Activated CD8-positive, alpha-beta memory T cell treated with anti-CD3 and anti-CD28 coated beads for 1 hour (primary cell): ENCODE results near the gene CRYGA.

Experiments used
- DNase-seq, 2 donors: peaks; one replicate each; pipeline ENCODE4 v3.0.0-alpha.2; 2020; ENCODE audit warnings: low read depth in 1 of 2; ENCODE audit errors: extremely low read depth in 1 of 2

Gene CRYGA, protein sequence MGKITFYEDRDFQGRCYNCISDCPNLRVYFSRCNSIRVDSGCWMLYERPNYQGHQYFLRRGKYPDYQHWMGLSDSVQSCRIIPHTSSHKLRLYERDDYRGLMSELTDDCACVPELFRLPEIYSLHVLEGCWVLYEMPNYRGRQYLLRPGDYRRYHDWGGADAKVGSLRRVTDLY

DNA sequence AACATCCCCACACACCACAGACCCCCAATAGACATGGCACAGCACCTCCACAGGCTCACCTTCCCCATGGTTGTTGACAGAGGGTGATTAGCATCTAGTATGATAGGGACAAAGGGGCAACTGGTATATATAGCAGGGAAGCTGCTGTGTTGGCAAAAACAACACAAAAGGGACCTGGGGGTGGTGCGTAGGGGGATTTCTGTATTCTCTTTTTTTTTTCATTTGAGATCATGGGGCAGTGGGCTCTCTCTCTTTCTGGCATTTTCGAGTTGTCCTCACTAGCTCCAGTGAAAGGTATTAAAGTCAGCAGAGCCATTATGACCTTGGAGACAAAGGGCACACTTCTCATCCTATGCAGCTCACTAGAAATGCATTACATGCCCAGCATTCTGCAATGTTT, at the start of gene CRYGA:
Gene CRYGA (minus strand): TSS at position 101 of the 400 bp plus-strand sequence. CDS start 33 bp downstream, at position 68.
- DNase-seq = no peak

DNA sequence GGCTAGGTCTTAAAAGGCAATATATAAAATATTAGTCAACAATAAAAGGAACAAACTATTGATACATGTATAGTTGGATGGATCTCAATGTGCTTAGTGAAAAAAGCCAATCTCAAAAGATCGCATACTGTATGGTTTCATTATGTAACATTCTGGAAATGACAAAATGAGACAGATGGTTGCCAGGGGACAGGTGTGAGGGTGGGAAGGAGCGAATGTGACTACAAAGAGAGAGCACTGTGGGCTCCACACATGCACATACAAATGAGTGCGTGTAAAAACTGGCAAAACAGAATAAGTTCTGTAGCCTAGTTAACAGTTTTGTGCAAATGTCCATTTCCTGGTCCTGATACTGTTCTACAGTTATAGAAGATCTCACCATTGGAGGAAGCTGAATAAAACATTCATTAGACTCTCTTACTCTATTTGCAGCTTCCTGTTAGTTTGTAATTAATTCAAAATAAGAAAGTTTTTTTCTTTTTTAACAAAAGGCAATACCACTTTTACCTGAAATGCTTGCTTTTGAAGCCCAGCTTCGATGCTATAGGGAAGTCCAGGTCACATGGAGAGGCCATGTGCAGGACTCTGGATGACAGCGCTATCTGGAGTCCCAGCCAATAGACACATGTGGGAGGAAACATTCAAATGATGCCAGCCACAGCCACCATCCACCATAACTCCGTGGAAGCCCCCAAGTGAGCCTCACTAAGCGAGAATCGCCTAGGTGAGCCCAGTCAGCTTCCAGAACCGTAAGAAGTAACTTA, 47.5 kb upstream of the CRYGA start:
- no peak for DNase-seq

DNA sequence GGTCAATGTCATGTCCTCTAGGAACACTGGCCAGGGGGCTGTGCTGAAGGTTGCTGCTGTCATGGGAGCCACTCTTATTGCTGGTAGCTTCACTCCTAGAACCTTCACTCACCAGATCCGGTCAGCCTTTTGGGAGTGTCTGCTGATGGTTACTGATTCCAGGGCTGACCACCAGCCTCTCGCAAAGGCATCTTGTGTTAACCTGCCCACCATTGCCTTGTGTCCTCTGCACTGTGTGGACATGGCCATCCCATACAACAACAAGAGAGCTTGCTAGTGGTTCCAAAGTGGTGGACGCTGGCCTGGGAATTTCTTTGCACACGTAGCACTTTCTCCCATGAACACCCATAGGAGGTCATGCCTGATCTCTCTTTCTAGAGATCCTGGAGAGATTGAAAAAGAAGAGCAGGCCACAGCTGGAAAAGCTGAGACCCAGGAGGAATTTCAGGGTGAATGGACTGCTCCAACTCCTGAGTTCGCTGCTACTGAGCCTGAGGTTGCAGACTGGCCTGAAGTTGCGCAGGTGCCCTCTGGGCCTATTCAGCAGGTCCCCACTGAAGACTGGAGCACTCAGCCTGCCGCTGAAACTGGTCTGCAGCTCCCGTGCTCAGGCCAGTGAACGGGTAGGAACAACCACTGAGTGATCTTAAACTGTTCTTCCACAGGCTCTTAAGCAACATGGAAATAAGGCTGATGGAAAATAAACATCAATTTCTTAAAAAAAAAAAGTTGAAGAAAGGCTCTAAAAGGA, 45.1 kb upstream of the CRYGA start:
- DNase-seq = no peak

DNA sequence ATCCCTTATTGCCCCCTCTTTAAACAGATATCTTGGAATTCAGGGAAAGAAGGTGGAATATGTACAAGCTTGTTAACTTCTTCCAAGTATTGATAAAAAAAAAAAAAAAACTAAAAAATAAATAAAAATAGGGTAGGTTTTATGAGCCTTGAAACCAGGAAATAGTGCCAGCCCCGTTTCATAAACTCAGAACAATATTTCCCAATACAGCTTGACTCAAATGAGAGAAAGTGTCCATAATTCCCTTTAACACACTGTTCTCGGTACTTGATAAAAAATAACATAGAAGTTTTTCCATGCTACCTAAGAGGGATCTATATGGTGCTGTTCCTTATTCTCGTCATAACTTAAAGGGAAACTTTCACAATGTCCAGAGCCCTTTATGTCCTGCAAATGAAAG, 44.4 kb upstream of the CRYGA start:
- DNase-seq = no peak

DNA sequence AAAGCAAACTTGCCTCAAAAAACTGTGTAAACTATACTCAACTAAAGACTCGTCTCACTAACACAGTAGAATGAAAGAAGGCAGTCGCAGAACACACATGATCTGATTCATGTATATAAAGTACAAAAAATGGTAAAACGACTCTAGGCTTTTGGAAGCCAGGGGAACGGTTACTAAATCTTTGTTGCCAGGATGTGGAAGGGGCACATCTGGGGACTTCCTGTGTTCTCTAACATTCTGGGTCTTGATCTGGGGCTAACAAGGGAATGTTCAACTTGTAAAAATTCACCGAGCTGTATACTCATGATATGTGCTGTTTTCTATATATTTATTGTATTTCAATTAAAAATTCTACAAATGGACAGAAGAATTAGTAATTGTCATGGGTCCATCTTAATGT, 40.8 kb upstream of the CRYGA start:
- DNase-seq = no peak

DNA sequence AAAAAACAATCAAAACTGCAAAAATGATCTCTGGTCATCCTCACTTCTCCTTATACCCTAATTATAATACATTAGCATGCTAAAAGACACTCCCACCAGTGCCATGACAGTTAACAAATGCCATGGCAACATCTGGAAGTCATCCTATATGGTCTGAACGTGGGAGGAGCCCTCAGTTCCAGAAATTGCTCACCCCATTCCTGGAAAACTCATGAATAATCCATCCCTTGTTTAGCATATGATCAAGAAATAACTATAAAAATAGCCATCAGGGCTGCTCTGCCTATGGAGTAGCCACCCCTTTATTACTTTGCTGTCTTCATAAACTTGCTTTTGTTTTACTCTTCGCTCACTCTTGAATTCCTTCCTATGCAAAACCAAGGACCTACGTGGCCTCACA, 32.1 kb upstream of the CRYGA start:
- DNase-seq = no peak

DNA sequence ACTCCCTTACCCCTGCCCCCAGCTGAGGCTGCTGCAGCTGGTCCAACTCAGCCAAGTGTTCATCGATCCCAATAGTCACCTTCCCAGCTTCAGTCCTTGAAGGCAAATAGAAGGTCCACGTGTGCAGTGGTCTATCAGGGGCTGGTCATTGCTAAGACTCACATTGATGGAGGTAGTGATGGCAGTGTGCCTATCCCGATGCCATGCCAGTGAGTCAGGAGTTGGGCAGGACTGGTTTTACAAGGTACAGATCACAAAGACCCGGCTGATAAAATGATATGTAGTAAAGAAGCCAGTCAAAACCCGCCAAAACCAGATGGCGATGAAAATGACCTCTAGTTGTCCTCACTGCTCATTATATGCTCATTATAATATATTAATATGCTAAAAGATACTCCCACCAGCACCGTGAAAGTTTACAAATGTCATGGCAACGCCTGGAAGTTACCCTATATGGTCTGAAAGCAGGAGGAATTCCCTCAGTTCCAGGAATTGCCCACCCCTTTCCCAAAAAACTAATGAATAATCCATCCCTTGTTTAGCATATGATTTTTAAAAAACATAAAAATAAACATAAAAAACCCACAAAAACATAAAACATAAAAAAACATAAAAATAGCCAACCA, 29.3 kb upstream of the CRYGA start:
- no peak for DNase-seq

DNA sequence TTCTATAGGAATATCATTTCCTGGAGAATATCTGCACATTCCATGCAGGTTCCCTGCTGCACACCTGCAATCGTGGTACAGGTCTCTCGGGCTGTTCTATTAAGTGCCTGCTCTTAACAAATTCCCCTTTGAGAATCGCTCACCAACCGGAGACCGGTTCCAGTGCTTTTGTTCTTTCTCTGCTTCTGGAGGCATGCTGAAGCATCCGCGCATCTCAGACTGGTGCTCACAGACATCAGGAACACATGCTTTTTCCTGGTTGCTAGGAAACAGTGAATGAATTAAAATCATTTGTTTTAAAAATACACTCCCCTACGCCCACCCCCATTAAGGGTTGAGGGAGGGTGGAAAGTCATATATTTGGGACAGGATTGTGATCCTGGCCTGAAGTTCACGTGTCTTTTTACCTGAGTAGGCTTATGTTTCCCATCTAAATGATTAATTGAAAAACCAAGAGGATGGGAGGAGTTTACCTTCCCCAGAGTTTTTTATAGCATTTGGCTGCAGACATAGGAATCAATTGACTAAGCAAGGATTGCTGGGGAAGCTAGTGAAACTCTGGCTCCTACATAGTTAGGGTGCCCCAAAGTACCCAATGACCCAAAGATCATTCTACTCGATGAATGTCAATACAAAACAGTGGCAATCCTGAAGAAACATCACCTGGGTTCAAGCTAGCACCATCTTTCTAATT, 26.6 kb upstream of the CRYGA start, which contains the start of gene C2orf80:
Gene C2orf80 (minus strand): TSS at position 221 of the 694 bp plus-strand sequence. CDS start 3,044 bp downstream, outside the sequence.
- no peak for DNase-seq

DNA sequence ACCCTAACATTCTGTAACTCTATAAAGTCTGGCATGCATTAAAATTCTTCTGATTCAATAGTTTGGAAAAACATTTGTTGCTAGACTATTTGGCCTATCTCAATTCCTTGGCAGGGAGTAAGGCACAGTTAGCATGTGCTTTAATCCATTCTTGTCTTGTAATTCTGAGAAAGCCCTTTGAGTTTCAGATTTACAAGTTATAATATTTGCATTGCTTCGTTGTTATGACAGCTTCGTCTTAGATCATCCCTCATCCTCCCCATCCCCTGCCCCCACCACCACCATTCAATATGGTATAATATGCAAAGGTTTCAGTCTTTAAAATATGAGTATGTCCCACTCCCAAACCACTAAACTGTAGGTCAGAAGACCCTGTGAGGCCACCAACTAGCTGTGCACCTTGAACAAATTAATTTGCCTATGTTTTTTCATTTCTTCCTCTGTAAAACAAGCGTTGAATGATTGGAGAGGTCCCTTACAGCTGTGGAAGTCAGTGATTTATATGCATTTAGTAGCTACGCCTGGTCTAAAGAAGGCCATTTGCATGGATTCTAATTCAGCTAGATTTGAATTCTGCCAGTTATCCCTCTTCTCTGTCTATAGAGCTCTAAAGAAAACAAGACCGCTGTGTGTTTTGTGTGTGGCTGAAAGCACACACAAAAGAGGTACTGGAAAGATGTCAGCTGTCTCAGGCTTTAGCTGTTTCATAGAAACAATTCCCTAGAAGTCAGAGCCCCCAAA, 25.9 kb upstream of the CRYGA start:
- no peak for DNase-seq

DNA sequence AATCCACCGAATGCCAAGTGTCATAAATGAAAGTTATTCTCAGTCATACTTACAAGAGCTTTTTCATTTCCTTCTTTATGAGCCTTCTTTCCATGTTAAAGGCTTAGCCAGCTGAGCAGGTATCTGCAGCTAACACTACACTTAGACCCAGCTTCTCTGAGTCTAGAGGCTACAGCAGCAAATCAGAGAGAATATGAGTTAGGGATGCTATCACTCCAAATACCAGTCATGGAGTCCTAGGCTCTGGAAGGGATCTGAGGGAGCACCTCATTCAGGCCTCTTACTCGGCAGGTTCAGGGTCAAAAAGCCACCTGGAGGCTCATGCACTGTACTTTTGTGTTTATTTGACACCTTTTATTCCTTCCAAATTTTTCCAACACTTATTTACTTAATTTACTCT, 23.5 kb upstream of the CRYGA start:
- DNase-seq = no peak

DNA sequence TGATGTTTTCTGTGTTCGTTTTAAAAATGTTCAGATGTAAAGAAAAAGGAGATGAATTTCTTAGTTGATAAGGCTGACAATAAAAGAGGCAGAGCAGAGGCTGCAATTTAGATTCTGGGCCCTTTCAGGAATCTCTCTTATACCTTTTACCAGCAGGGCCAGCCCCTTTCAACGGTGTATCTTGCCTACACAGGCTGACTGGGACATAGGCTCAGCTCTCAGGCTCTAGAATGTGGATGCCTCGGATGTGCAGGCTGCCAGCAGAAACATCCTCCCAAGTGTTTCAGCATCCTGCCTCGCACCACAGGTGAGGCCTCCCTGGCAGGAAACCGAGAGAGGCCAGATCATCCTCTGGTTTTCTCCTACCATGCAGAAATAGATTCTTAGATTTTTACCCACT, 23.1 kb upstream of the CRYGA start:
- DNase-seq = no peak

DNA sequence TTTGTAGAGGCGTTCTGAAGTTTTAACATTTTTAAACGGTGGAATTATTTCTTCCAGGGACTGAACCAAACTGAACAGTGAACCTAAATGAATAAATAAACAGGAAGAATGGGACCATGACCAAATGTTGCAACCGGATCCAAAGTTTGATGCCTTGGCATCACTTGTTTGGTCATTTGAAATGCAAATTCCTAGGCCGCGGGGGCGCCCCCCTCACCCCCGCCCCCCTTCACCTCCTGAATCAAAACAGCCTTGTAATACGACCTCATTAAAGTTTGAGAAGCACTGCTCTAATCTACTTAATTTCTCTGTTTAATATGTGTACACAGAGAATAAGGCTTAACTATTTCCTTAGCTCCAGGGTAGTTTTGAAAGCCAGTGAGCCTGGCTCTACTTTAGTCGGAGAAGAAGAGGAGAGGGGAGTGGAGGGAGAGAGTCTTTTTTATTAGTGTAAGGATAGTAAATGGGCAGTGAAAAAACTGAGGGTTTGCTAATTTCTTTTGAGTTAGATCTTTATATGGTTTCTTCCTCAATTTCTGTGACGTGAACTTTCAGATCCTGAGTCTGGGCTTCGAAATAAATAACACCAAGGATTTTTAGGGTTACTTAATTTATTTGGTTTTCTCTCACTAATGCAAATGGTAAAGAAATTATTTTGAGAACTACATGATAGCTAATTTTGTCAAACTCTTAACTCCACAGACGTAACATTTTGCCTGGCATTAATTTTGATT, 20.8 kb upstream of the CRYGA start:
- no peak for DNase-seq

DNA sequence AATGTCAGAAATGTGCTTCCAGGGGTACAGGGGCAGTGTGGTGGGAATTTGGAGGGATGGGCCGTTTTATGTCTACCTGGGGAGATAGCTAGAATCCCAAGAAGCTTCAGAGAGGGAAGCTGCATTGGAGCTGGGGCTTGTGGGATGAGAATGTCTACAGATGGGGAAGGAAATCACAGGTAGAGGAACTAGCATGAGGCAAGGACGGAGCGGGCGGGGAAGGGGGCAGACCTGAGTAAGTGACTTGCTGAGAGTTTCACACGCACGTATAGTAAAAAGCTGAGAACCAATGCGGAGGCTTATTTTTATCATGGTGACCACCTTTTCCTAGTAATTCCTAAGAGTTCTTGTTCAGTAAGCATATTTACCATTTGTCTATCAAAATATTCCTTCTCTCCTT, 20.1 kb upstream of the CRYGA start:
- DNase-seq = no peak

DNA sequence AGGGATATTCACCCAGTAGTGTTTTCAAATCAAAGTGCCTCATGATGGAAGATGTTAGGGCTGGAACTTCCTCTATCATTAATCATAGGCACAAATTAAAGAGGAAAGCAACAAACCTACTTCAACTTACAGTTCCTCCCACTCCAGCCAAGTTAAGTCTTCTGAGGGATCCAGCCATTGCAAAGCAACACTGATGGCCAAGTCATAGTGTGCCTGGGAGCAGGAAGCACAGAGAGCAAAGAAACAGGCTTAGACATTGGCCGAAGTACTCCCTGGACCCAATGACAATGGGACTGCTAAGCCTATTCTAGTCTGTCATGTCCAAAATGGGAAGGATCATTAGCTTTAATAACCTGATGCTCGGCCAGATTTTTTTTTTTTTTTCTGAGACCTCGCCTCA, 19.4 kb upstream of the CRYGA start:
- no peak for DNase-seq

DNA sequence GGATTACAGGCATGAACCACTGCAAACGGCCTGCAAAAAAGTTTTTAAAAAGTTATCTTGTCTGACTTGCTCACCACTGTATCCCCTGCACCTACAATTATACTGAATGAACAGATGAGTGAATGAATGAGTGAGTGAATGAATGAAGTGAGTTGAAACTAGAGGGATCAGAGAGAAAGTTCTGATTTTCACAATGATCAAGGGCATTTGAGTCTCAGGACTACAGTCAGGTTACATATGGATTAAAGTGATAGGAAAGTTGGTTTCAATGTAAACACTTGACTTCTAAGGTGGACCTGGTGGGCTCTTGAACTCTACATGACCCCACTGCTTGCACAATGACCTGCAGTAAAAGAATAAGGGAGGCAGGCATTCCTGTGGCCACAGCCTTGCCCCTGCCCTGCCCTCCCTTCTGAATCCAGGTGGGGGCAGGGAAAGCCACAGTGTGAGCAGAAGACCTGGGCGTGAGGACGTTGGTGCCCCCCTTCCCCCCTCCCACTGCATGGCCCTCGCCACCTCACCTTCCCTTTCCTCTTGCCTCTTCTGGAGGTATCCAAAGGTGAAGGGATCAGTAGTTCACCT, 15.7 kb upstream of the CRYGA start:
- no peak for DNase-seq

DNA sequence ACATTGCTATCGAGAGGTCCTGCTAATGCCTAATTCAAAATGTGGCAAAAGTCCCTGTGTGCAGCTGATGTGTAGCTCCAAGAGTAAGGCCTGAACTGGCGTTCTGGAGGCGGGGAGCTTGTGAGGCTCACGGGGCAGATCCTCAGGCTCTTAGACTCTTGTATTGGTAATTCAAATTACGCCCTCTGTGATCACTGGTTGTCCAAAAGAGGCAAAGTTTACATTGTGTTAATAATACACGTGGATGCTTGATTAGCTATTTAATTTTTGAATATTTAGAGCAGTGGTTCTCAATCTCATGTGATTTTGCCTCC, 12.4 kb upstream of the CRYGA start:
- DNase-seq = no peak

DNA sequence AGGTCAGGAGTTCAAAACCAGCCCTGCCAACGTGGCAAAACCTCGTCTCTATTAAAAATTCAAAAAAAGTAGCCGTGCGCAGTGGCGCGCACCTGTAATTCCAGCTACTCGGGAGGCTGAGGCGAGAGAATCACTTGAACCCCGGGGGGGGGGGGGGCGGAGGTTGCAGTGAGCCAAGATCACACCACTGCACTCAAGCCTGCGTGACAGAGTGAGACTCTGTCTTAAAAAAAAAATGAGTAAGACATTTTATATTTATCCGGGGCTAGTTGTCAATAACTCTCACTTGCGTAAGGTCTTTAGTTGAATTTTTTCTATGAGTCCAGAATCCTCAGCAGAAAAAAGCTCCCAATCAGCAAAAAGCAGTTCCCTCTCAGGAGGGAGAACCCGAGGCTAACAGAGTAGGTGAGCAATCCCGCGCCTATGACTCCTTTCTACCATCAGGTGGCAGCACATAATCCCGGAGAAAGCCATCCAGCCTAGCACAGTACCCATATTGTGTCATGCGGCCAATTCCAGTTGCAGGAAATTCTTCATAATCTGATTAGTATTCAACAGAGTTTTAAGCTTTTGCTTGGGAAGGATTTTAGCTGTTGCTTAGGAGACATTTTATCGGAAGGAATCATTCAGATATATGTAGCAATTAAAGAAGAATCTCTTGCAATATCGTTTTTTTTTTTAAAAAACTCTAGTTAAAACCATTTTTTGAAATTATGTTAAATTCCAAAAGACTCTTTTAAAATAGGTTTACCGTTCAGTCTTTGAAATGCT, 11.9 kb upstream of the CRYGA start:
- peak; percentile 6 to 21 for DNase-seq

DNA sequence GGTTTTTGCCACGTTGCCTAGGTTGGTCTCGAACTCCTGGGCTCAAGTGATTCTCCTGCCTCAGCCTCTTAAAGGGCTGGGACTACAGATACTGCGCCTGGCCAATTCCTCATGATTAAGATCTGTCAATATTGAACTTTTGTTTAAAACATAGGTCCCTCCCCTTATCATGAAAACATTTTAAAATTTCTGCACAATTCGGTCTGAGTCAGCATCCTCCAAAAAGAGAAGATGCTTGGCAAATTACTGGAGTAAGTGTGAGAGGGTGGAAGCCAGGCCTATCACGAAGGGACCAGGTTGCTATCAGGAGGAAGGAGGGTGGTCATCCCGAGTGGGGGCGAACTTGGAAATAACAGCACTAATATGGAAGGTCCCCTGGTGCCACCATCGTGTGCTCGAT, 10.8 kb upstream of the CRYGA start:
- DNase-seq = no peak

DNA sequence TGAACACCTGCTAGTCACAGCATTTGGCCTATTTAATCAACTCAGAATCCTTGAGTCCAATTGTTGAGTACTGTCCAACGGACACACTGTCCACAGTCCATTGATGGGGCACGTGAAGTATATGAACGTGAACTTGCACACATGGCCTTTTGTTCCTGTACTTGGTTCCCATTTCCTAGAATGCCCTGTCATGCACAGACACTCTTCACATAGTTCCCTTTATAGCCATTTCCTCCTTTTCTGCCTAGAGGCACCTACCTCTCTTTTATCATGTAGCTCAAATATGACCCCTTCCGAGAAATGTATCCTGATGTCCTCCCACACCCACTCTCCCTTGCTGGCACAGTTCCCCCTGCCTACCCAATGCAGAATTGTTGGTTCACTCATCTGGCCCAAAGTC, 8.7 kb upstream of the CRYGA start:
- no peak for DNase-seq
